GM21367 (cell line): ENCODE measurements around the gene ARHGAP24.

ENCODE experiments used
- ATAC-seq: cut with Tn5 transposase; IDR thresholded peaks from one replicate; pipeline ENCODE4 v1.9.1; 2021; ENCODE audit not compliant: unreplicated experiment

ARHGAP24 gene

DNA sequence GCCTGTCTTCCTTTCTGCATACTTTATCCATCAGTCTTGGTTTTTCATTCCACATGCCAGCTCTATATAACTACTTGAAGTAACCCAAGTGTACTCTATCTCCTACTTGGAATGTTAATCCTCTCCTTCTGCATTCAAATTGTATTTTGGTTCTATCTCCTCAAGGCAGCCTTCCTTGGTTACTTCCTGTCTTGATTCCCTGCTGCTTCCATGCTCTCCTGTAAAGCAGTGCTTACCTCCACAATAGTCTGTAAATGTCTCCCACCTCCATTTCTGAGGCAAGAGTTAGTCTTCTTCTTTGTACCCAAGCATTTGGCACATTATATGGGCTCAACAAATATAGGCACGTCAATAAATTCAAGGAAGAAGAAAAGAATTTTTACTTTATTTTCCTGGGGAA lies 298.4 kb downstream of the ARHGAP24 start:
- no peak for ATAC-seq

- ATAC-seq, result no peak
Measured at GRCh38 chr4:85774000-85774399, 299.1 kb downstream of the ARHGAP24 start.

- no peak for ATAC-seq
Measured at GRCh38 chr4:85774489-85774888, 299.5 kb downstream of the ARHGAP24 start.

GRCh38 chr4:85776096-85776495 lies 301.1 kb downstream of the ARHGAP24 start:
- ATAC-seq, result no peak

GRCh38 chr4:85776579-85776978 lies 301.6 kb downstream of the ARHGAP24 start:
- ATAC-seq, result no peak

DNA sequence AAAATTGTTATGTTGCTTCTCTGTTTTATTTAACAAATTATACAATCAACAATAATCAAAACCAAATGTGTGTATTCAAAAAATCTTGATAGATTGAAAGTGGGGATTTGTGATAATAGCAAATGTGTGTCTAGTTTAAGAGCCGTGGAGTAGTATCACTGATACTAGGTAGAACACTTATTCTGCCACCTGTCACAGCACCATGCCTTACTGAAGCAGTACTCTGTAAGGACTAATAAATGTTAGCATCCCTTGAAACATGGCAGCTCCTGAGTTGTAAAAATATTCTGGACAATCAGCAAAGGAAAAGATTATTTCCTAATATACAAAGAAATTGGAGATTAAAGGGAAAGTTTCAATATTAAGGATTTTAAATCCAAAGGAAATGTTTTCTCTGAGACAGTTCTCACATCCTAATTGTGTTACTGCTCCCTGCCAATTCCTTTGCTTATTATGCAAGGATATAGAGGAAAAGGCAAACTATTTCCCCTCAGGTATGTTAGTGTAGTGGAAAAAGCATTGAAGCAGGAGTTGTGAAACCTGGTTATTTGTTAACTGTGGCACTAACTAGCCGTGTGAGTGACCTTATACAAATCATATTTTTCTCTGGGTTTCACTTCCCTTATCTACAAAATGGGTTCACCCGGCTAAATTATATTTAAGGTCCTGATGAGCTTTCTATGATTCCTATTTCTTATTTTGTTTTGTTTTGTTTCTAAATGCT lies 303.1 kb downstream of the ARHGAP24 start:
- ATAC-seq, result peak; percentile 85

DNA sequence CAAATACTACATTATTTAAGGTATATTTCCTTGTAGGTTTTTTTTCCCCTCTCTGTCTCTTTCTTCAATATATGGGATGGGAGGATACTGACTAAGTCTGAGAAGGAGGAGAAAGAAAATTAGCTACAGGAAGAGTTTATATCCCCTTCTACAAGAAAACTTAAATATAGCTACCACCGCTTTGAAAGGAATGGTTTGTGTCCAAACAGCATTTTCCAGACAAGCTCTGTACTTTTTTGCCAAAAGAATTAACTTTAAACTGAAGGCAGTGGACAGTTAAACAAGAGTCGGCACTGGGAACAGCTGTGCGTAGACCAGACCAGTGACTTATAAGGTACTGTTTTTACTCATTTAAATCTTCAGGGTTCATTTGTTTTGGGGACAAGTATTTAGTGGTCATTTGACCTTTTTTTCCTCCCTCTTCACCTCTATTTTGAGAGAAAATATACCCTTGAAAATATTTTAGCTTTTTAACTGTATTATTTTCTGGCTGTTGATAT lies 303.7 kb downstream of the ARHGAP24 start:
- peak; percentile 76 for ATAC-seq

- peak; percentile 25 for ATAC-seq
Measured at GRCh38 chr4:85779165-85779564, 304.2 kb downstream of the ARHGAP24 start.

DNA sequence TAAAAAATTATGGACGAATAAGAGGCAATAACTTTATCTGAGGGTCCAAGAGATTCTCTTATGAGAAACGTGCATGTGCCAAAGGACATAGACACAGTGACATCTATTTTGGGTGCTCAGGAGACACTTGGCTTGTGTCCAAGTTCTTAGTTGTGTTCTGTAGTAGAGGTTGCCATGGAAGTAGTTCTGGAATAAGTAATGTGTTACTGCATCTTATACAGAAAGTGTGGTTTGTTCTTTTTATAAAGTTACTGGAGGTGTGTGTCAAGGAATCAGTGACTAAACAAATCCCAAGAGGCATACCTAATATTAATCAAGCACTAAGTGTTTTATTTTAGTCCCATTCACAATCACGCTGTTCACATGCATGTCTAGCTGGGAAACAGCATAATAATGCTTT lies 305.7 kb downstream of the ARHGAP24 start:
- ATAC-seq, result peak; percentile 29

DNA sequence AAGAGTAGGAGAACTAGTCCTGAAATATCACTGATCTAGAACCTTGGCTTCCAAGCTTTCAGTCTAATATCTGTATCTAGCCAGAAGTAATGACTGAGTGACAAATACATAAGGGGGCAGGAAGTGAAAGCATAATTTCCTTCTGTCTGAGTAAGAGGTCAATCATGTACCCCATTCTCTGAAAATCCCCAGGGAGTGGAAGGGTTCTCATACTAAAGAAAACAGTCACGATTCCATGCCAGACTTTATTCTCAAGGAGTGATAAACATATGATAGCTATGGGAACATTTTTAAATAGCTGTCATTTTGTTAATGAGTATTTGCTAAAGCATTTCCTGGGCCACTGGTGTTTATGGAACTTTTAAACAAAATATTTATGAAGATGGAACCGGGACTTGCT lies 308.5 kb downstream of the ARHGAP24 start:
- no peak for ATAC-seq

- ATAC-seq, result no peak
Measured at GRCh38 chr4:85783900-85784299, 308.9 kb downstream of the ARHGAP24 start.

DNA sequence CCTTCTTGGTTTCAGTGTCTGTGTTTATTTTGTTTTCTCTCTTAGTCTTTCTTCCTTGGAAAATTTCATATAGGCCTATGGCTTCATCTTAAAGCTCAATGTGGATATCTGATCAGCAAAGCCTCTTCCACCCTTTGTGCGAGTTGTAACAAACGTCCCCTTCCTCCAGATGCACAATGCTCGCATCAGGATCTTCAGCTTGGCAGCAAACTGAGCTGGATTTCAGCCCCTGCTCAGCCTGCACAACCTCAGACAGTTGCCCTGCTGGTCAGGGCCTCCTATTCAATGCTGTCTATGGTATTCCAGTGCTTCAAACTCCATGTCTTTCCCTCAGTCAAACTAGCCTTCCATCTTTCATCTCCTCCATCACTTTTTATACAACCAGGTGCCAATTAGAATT lies 309.4 kb downstream of the ARHGAP24 start:
- no peak for ATAC-seq

DNA sequence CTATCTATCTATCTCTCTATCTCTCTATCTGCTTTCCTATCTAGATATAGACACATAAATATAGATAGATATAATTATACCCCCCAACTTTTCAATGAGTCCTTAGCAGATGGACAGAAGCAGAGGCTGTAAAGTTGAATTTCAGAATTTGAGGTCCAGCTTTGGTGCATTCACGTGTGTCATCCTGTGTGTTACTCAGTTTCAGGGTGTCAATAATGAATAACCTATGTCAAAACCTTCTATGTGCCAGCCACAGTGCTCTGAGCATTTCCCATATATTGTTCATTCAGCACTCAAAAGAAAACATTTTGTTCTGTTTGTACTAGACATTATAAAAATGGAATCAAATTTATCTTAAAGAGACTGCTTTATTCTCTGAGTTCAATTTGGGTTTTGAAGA lies 310.0 kb downstream of the ARHGAP24 start:
- no peak for ATAC-seq

DNA sequence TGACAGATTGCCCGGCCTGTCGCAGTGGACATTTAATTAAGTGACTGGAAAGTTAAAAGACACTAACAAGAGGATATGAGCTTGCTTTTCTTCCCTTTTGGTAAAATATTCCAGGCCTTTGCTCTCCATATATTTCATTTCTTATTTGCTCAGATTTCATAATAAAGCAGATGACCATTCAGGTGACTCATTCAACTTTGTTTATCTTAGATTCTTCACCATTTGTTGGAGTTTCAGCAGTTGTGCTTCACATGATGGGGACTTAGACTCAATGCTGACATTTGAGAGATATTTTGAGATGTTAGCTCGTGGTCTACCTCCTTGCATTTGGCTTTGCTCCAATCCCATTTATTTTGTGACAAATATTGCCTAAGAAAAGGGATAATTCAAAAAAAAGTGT lies 312.2 kb downstream of the ARHGAP24 start:
- no peak for ATAC-seq

- ATAC-seq, result no peak
Measured at GRCh38 chr4:85788604-85789003, 313.7 kb downstream of the ARHGAP24 start.

- ATAC-seq, result no peak
Measured at GRCh38 chr4:85789241-85789640, 314.3 kb downstream of the ARHGAP24 start.

DNA sequence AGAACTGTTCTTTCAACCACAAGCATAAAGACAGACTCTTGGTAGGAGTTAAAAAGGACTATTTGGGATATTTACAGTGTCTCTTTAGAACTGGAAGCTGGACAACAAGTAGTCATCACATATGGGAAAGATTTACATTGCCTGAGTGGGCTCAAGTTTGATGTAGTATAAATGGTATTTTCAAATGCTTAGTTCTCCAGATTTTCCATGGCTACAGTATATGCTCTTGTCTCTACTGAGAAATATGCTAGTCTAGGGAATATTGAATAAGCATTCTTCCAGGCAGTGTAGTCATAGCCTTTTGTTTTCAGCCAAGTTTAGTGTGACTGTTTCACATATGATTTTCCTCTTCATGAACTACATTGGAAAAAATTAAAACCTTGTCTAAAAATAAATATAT lies 315.6 kb downstream of the ARHGAP24 start:
- ATAC-seq, result no peak

DNA sequence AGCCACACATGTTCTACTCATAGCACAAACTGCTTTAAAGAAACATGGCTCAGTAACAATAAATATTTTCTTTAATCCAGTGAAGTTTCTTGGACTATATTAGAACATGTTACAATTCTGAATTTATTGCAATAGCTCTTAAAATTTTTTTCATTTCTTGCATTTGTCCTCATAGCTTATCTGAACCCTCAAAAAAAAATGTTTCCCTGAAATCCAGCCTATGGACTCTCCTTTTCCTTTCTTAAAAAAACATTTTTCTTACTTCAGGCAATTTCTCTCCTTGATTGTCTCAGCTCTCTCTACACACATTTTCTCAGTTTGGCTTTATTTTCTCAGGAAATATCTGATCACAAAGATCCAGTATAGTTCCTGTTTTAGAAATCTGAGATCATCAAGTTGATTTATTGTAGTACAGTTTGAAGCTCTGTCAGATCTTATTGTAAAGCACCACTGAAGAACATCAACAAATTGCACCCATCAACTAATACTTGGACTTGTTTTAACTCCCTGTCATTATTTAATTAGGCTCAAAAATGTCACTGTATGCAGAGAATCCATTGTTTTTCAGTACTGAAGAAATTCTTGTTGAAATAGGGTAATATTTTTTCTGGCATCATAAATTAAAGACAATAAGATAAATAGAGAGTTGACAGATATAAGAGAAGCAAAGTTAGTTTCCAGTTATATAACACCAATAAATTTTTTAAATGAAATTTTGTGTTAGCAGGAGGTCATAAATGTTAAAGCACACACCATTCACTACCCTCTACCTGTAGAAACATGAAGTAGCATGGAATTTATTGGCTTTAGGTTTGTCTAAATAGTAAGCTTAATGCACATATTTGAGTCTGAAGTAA lies 317.7 kb downstream of the ARHGAP24 start:
- no peak for ATAC-seq

DNA sequence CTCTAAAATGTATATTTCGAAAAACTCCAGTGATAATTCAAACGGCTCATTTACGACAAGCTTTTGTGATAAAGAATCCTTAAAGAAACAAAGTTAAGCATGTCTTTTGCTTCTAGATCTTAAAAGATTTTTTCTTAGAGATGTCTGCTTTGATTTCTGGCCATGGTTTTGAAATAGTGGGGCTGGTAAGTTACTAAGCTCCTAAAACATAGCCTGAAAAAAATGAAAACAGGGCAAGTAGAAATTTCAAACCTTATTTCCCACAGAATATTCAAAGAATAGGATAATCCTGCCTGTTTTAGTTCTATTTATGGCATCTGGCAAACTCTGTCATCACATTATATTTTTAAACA lies 318.3 kb downstream of the ARHGAP24 start:
- ATAC-seq, result no peak

- ATAC-seq, result no peak
Measured at GRCh38 chr4:85798012-85798770, 323.2 kb downstream of the ARHGAP24 start.

DNA sequence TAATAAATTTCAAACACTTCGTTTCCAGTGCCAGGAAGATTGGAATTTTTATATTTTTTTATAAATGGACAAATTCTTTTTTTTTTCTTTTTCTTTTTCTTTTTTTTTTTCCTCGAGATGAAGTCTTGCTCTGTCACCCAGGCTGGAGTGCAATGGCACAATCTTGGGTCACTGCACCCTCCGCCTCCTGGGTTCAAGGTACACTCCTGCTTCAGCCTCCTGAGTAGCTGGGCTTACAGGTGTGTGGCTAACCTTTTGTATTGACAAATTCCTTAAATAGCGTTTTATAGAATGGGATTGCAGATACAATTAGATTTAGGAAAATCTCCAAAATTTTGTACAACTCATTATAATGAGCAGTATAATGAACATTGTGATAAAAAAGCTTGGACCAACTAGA lies 328.9 kb downstream of the ARHGAP24 start:
- no peak for ATAC-seq

- no peak for ATAC-seq
Measured at GRCh38 chr4:85805891-85806290, 330.9 kb downstream of the ARHGAP24 start.
